Measurements from ENCODE around the gene EPS8.
A peak's percentile ranks its signal among the peaks of the same experiment; 100 is the strongest.

EPS8 gene

DNA sequence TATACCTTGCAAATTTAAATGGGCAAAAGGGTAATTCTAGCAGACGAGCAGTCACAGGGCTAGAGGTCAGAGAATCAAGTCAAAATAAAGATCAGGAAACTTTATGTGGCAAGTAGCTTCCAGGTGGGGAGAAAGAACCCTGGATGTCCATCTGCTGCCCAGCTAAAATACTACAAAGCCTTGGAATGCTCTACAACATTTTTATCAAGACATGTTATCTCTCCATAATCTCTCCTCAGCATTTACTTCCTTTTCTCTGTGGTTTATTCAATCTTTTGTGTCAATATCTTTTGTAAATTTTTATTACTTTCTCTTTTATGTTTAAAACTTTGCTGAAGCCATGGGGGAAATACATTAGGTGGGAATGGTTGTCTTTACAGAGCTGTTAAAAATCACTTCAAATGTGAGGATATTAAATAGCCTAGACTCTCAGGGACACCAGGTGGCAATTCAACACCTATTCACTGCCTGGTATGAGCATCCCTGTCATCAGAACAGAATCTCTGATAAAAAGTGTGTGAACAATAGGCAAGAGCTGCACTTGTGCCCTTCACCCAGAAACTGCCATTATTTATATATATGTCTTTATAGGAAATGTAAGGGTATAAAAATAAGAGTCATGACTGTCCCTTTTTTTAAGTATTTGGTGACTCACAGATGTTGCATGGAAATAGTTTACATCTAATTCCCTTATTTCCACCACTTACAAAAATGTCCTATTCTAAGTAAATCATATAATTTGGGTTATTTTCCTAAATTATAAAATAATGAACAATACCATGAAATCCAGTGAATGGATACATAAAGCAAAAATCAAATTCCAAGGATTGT, 152.9 kb downstream of the EPS8 start:
- H3K27me3 ChIP-seq (replicated peaks): no peaks in the 10 kb centered on the region
- peaks cover 10% of the 10 kb centered on the region for H3K36me3 ChIP-seq (replicated peaks)
- TF ChIP-seq, protein P1, sequence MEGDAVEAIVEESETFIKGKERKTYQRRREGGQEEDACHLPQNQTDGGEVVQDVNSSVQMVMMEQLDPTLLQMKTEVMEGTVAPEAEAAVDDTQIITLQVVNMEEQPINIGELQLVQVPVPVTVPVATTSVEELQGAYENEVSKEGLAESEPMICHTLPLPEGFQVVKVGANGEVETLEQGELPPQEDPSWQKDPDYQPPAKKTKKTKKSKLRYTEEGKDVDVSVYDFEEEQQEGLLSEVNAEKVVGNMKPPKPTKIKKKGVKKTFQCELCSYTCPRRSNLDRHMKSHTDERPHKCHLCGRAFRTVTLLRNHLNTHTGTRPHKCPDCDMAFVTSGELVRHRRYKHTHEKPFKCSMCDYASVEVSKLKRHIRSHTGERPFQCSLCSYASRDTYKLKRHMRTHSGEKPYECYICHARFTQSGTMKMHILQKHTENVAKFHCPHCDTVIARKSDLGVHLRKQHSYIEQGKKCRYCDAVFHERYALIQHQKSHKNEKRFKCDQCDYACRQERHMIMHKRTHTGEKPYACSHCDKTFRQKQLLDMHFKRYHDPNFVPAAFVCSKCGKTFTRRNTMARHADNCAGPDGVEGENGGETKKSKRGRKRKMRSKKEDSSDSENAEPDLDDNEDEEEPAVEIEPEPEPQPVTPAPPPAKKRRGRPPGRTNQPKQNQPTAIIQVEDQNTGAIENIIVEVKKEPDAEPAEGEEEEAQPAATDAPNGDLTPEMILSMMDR (IDR thresholded peaks at IDR 0.05; ENCODE audit: low read depth, low read length, missing control alignments): no peak
- no peak for DNase-seq
- H3K27ac ChIP-seq: peak overlapping the region; percentile 94
- no peak overlapping the region for H3K4me3 ChIP-seq (ENCODE audit: low read depth, low read length)
- in situ Hi-C loops (cut with HindIII; ENCODE audit: low pct_ligation_motif_present, low sequenced_read_pairs): no loop called here

DNA sequence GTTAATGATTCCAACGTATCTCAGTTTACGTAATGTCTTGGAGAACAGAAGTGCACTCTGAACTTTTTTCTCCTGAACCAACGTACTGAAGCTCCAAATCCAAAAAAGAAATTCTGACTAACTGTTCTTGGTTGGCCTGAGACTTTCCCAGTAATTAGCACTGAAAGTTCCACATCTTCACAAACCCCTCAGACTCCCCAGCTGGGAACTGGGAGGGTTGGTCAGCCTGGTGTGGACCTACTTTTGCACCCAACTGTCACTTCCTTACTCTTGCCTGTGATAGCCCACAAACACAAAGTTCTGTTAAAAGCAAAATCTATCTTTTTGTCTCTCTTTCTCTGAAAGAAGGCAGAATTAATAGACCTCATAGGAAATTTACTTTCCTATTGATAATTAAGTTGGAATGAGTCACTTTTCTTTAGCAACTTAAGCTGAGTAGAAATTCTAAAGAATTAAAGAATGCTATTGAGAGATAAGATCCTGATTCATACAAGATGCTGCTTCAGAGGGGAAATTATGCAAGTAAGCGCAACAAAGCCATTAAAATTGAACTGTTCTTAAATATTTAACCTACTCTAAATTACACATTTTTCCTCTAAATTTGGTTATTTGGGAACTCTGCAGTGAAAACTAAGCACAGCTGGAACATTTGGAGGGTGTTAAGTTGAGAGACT, 155.0 kb downstream of the EPS8 start:
- H3K27ac ChIP-seq: peak overlapping the region; percentile 98
- no peaks in the 10 kb centered on the region for H3K27me3 ChIP-seq (replicated peaks)

DNA sequence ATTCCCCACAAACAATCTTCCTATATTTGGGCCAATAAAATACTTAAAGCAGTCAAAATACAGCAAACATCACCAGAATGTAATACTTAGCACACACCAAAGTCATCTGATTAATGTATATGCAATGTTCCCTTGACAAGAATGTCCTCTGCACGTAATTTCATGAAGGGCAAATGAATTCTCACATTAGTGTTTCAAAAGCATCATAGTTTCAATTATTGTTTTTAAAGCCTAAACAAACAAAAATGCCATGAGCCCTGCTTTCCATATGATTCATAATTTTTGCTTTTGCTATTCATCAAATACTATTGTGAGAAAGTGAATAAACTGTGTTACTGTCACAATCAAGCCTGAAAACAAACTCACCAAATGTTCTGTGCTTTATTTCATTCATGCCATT, 156.0 kb downstream of the EPS8 start:
- in situ Hi-C loops (cut with HindIII; ENCODE audit: low pct_ligation_motif_present, low sequenced_read_pairs): no loop called here
- Histone ChIP-seq H3K27me3 (replicated peaks) (no peaks in the 10 kb centered on the region), H3K27ac (peak overlapping the region; percentile 98), H3K36me3 (replicated peaks) (peaks cover 7% of the 10 kb centered on the region), H3K4me3 (ENCODE audit: low read depth, low read length) (no peak overlapping the region)
- DNase-seq: no peak
- TF ChIP-seq, protein P1 (IDR thresholded peaks at IDR 0.05; ENCODE audit: low read depth, low read length, missing control alignments): no peak

More for the DNA sequence above, 155.0 kb downstream of the EPS8 start:
- H3K36me3 ChIP-seq (replicated peaks): peaks cover 7% of the 10 kb centered on the region
- TF ChIP-seq, protein P1 (IDR thresholded peaks at IDR 0.05; ENCODE audit: low read depth, low read length, missing control alignments): no peak
- no peak overlapping the region for H3K4me3 ChIP-seq (ENCODE audit: low read depth, low read length)
- in situ Hi-C loops (cut with HindIII; ENCODE audit: low pct_ligation_motif_present, low sequenced_read_pairs): no loop called here
- DNase-seq: no peak

DNA sequence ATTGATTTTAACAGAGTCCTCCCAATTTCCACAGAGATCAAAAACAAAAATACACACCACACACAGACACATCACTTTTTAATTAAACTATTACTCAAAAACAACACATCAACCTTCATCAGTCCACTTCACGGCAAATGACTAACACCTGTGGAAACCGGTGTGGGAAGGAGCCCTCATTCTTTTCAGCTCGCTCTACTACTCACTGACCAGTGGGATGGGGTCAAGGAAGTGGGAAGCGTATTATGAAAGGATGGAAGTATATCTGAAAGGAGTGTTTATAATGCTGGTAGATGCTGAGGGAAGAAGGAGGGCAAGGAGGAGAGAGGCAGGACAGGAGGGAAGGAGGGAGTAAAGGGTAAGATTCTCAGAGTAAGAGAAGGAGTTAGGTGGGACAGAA, 156.5 kb downstream of the EPS8 start:
- TF ChIP-seq, protein P1 (IDR thresholded peaks at IDR 0.05; ENCODE audit: low read depth, low read length, missing control alignments): no peak
- Histone ChIP-seq H3K27ac (peak overlapping the region; percentile 98), H3K4me3 (ENCODE audit: low read depth, low read length) (no peak overlapping the region), H3K27me3 (replicated peaks) (no peaks in the 10 kb centered on the region), H3K36me3 (replicated peaks) (peaks cover 7% of the 10 kb centered on the region)
- DNase-seq: no peak
- in situ Hi-C loops (cut with HindIII; ENCODE audit: low pct_ligation_motif_present, low sequenced_read_pairs): no loop called here

DNA sequence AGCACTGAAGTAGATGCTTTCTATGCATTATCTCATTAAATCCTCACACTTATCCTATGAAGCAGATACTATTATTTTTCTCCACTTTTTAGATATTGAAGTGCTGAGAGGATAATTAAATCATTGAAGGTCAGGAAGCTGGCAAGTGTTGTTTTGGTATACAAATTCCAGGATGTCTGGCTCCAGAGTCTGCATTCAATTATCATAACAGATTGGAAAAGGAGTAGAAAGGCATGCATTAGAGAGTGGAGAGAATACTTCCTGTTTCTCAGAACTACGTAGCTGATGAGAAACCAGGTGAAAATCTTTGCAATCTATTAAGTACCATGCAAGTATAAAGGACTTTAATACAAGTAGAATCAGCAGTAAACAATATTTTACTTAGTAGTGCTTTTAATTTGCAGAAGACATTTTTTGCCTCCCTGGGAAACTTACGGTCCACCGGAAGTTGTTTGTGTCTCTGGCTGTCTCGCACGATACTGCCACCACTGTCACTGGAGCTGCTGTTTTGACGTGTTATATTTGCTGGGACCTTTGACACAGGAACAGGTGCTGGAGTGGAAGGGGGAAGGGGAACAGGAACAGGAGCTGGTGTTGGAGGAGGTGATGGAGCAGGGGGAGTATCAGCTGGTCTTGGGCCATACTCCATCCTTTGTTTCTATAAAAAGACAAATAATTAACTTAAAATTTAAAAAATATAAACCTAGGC, 158.0 kb downstream of the EPS8 start:
- Histone ChIP-seq H3K4me3 (ENCODE audit: low read depth, low read length) (no peak overlapping the region), H3K36me3 (replicated peaks) (peaks cover 7% of the 10 kb centered on the region), H3K27ac (peak overlapping the region; percentile 98), H3K27me3 (replicated peaks) (no peaks in the 10 kb centered on the region)
- DNase-seq: no peak
- in situ Hi-C loops (cut with HindIII; ENCODE audit: low pct_ligation_motif_present, low sequenced_read_pairs): no loop called here
- TF ChIP-seq, protein P1 (IDR thresholded peaks at IDR 0.05; ENCODE audit: low read depth, low read length, missing control alignments): no peak

Data from brain microvascular endothelial cell (primary cell).